Gastrocnemius medialis (tissue), 4 donors: Measurements from ENCODE around the gene GALNT7. TPM values are rescaled to one million over a fixed set of nuclear protein-coding genes. Genes with fewer than 3 reads are reported as not detected.

ENCODE experiments used
- ATAC-seq, 2 donors: fragments of 150-250 bp; one replicate each; pipeline ENCODE4 v1.9.1; 2016
- DNase-seq, 2 donors: peaks; one replicate each; pipeline ENCODE4 v3.0.0-alpha.2; 2019
- H3K27ac ChIP-seq, 4 donors: fragments of 200-600 bp; sonication (generic); 1 replicate in 1 of 4; 2 replicates in 3 of 4; pipeline ENCODE4 v1.5.1; 2016 to 2018; ENCODE audit warnings: mild to moderate bottlenecking in 2 of 4, moderate library complexity in 1 of 4
- H3K27me3 ChIP-seq, 3 donors: fragments of 200-600 bp; sonication (generic) in 2 of 3; 1 replicate in 1 of 3; 2 replicates in 2 of 3; pipeline versions ENCODE4 v1.5.1 to v1.6.0; 2016 to 2019; ENCODE audit warnings: mild to moderate bottlenecking in 1 of 3, moderate library complexity in 1 of 3
- H3K36me3 ChIP-seq, 2 donors: fragments of 200-600 bp; sonication (generic) in 1 of 2; one replicate each; pipeline ENCODE4 v1.5.1; 2017 to 2018
- H3K4me1 ChIP-seq, 2 donors: fragments of 200-600 bp; sonication (generic) in 1 of 2; one replicate each; pipeline ENCODE4 v1.5.1; 2016 to 2017; ENCODE audit warnings: mild to moderate bottlenecking in 2 of 2
- H3K4me3 ChIP-seq, 4 donors: fragments of 200-600 bp; sonication (generic) in 3 of 4; 1 replicate in 1 of 4; 2 replicates in 3 of 4; pipeline ENCODE4 v1.5.1; 2016 to 2019; ENCODE audit warnings: mild to moderate bottlenecking in 2 of 4
- H3K9me3 ChIP-seq, 3 donors: fragments of 200-600 bp; sonication (generic) in 2 of 3; 1 replicate in 1 of 3; 2 replicates in 2 of 3; pipeline ENCODE4 v1.5.1; 2016 to 2019
- POLR2A ChIP-seq, 2 donors: fragments of 450-650 bp; IDR thresholded peaks; one replicate each; pipeline ENCODE4 v1.6.1; 2017; ENCODE audit warnings: antibody characterized with exemption in 2 of 2, mild to moderate bottlenecking in 2 of 2, moderate library complexity in 2 of 2
- in situ Hi-C, 4 donors: fragments of 200-750 bp; cut with MboI; loops; one replicate each; pipeline versions ENCODE4 v1.15.0 to v1.8.0; 2017; ENCODE audit warnings: low sequenced_read_pairs in 4 of 4
- intact Hi-C: fragments of 100-400 bp; cut with DNase I; formaldehyde crosslinking; loops from one replicate; pipeline ENCODE4 v1.15.1; 2023; ENCODE audit warnings: low total_unique reads
- total RNA-seq, 4 donors: library from RNA; depleted of rRNA; stranded (reverse); fragments of >200 nt; gene quantifications; one replicate each; pipeline versions ENCODE4 v1.1.0 to v1.2.3, GENCODE V29; 2016
- TF ChIP-seq, protein P1 (sequence below), 5 experiments: fragments of 450-650 bp in 3 of 5; fragments of 200-600 bp in 2 of 5; sonication (generic) in 2 of 5; IDR thresholded peaks in 4 of 5; conservative IDR thresholded peaks in 1 of 5; 1 replicate in 4 of 5; 2 replicates in 1 of 5; pipeline ENCODE4 v1.5.1; 2016 to 2019; ENCODE audit warnings: antibody characterized with exemption in 5 of 5, mild to moderate bottlenecking in 3 of 5, moderate library complexity in 3 of 5

The GALNT7 gene
- total RNA-seq, 4 donors from 2014 or later, result 0.91 to 2.8 (median 1.1) TPM

DNA sequence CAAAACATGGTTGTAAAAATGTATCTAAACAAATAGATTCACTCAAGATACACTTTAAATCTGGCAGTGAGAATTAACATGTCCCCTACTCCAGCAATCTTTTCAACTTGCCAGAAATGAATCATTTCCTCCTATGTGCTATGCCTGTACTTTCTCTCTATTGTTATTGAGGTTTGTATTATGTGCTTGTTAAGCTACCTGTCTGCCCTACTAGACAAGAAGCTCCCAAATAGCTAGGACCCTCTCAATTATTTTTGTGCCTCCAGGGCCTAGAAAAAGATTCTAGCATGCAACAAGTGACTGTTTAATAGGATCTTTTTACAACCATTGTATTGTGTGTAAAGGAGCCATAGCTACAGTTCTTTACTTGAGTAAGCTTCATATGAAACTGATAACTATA lies 198.7 kb downstream of the GALNT7 start:
- TF ChIP-seq POLR2A (IDR thresholded peaks at IDR 0.05), result no peak
- TF ChIP-seq, protein P1, sequence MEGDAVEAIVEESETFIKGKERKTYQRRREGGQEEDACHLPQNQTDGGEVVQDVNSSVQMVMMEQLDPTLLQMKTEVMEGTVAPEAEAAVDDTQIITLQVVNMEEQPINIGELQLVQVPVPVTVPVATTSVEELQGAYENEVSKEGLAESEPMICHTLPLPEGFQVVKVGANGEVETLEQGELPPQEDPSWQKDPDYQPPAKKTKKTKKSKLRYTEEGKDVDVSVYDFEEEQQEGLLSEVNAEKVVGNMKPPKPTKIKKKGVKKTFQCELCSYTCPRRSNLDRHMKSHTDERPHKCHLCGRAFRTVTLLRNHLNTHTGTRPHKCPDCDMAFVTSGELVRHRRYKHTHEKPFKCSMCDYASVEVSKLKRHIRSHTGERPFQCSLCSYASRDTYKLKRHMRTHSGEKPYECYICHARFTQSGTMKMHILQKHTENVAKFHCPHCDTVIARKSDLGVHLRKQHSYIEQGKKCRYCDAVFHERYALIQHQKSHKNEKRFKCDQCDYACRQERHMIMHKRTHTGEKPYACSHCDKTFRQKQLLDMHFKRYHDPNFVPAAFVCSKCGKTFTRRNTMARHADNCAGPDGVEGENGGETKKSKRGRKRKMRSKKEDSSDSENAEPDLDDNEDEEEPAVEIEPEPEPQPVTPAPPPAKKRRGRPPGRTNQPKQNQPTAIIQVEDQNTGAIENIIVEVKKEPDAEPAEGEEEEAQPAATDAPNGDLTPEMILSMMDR (IDR thresholded peaks at IDR 0.05 in 4 of 5, conservative IDR thresholded peaks at IDR 0.05 in 1 of 5), result no peak
- intact Hi-C loops, result no loop called here
- Histone ChIP-seq H3K9me3 (no peaks in the 10 kb centered on the region), H3K4me1 (peaks cover 0 to under 1% of the 10 kb centered on the region in 2 donors), H3K4me3 (no peak overlapping the region), H3K36me3 (no peaks in the 10 kb centered on the region), H3K27ac (no peak overlapping the region), H3K27me3 (no peaks in the 10 kb centered on the region)
- in situ Hi-C loops, result loop anchor here in 1 of 4 donors (25.0 kb wide), 1 partner anchor 920 kb away; the partner anchor contains the start of genes CEP44 and FBXO8
- no peak for ATAC-seq
- no peak for DNase-seq

DNA sequence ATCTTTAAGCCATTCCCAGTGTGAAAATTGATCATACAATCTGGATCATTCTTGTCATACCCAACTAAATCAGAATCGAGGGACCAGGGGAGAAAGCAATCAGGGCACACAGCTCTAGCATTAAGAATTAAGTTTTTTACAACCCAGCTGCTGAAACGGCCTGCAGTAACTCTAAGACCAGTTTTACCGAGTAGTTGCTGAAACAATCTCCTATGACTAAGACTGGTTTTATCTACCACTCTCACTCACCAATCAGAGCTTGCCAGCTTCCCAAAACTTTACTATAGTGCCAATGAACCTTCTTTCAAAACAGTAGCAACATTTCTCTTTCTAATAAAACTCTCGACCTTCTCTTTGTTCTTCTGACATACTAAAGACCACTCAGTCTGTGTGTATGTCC lies 199.3 kb downstream of the GALNT7 start:
- no peak overlapping the region for H3K4me3 ChIP-seq
- peaks cover 0 to 7% of the 10 kb centered on the region in 2 donors for H3K4me1 ChIP-seq
- intact Hi-C loops (no loop called here), in situ Hi-C loops (loop anchor here in 1 of 4 donors (25.0 kb wide), 1 partner anchor 919 kb away; the partner anchor contains the start of genes CEP44 and FBXO8)
- H3K27me3 ChIP-seq, result no peaks in the 10 kb centered on the region
- H3K9me3 ChIP-seq, result no peaks in the 10 kb centered on the region
- ATAC-seq, result no peak
- H3K36me3 ChIP-seq, result no peaks in the 10 kb centered on the region
- peak overlapping the region in 1 of 4 donors; percentile 8 for H3K27ac ChIP-seq
- DNase-seq, result no peak
- TF ChIP-seq, protein P1 (IDR thresholded peaks at IDR 0.05 in 4 of 5, conservative IDR thresholded peaks at IDR 0.05 in 1 of 5), result no peak
- TF ChIP-seq POLR2A (IDR thresholded peaks at IDR 0.05), result no peak

DNA sequence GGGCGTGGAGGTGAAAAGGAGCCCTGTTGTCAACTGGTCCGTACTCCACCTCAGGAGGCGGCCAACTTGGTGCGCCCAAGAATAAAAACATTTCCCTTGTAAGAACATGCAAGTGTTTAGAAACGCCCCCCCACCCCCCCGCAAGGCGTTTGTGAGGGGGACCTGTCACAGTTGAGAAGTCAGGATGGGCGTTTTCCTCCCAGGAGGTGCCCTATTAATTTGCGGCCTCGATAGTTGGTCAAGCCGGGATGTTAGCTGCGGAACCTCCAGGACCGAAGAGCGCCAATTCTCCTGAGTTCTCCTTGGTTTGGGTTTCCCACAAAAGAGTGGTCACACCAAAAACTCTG lies 201.5 kb downstream of the GALNT7 start:
- Histone ChIP-seq H3K27ac (peak overlapping the region; percentile 96 to 99 (median 97)), H3K36me3 (no peaks in the 10 kb centered on the region), H3K9me3 (no peaks in the 10 kb centered on the region), H3K27me3 (no peaks in the 10 kb centered on the region), H3K4me1 (peaks cover 0 to 9% of the 10 kb centered on the region in 2 donors), H3K4me3 (peak overlapping the region; percentile 71 to 84 (median 76))
- TF ChIP-seq, protein P1 (IDR thresholded peaks at IDR 0.05 in 4 of 5, conservative IDR thresholded peaks at IDR 0.05 in 1 of 5), result no peak
- no peak for TF ChIP-seq POLR2A (IDR thresholded peaks at IDR 0.05)
- ATAC-seq (peak; percentile 36 to 40), DNase-seq (peak; percentile 38 to 70)
- intact Hi-C loops (loop anchor here (5.0 kb wide), 1 partner anchor 118 kb away; no protein-coding TSS in a partner anchor), in situ Hi-C loops (loop anchor here in 1 of 4 donors (5.0 to 25.0 kb wide), 2 partner anchors 33 to 917 kb away; partner anchors contain the start of genes CEP44 and FBXO8)

DNA sequence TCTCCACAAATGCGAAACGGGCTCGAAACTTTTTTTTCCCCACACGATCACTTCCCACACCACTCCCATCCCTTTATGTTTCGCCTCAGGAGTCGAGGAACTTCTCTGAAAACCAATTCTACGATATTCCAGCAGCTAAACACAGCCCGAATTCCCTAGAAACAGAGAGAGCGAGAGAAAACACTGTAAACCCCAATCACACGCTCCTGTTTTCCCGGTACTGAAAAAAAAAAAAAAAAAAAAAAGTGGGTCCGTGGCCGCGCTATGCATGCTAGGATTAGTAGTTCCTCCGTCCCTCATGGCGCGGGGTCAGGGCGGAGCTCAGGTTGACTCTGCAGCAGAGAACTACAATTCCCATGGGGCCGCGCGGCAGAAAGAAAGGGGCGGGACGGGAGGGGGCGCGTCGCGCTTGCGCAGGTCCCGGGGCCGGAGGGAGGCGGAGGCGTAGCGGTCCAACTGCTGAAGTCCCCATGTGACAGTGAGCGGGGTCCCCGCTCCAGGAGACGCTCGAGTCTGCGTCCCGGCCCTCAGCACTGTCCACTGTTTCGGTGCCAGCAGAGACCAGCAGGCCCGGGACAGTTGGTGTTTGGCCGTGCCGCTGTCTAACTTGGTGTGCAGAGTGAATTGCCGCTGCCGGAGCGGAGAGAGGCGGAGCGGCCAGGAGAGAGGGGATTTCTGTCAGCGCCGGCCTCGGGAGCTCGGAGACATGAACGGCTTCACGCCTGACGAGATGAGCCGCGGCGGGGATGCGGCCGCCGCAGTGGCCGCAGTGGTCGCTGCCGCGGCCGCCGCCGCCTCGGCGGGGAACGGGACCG lies 202.1 kb downstream of the GALNT7 start, which contains the start of gene SAP30:
TSS of gene SAP30 (plus strand) at position 478 of the 815 bp plus-strand sequence. CDS start at position 707, 229 bp downstream.
- in situ Hi-C loops, result loop anchor here in 1 of 4 donors (5.0 to 25.0 kb wide), 2 partner anchors 33 to 917 kb away; partner anchors contain the start of genes CEP44 and FBXO8
- Histone ChIP-seq H3K4me1 (peaks cover 0 to 9% of the 10 kb centered on the region in 2 donors), H3K9me3 (no peaks in the 10 kb centered on the region), H3K4me3 (peak within 1 kb of the TSS; percentile 71 to 86 (median 80)), H3K36me3 (no peaks in the 10 kb centered on the region), H3K27me3 (no peaks in the 10 kb centered on the region), H3K27ac (peak within 1 kb of the TSS; percentile 96 to 99 (median 97))
- DNase-seq, result peak; percentile 98 to 99
- TF ChIP-seq POLR2A (IDR thresholded peaks at IDR 0.05), result peak; percentile 95 to 99
- TF ChIP-seq, protein P1 (IDR thresholded peaks at IDR 0.05 in 4 of 5, conservative IDR thresholded peaks at IDR 0.05 in 1 of 5), result no peak
- intact Hi-C loops, result loop anchor here (1.0 to 5.0 kb wide), 2 partner anchors 36 to 118 kb away; partner anchors contain the start of gene HMGB2
- peak; percentile 81 to 85 for ATAC-seq
